Heart left ventricle (tissue), 13 donors: ENCODE results near the gene F2R.
"Not testable (repeated sequence)": the region's sequence is repeated elsewhere in the genome, so short reads cannot be mapped to it uniquely, and the experiment has no call there.

Experiments
- POLR2A ChIP-seq, 2 donors: fragments of 450-650 bp; IDR thresholded peaks; one replicate each; pipeline ENCODE4 v1.6.1; 2017; ENCODE audit warnings: antibody characterized with exemption in 2 of 2, mild to moderate bottlenecking in 2 of 2, moderate library complexity in 2 of 2
- TF ChIP-seq, protein P1 (sequence below), 12 donors: fragments of 200-600 bp; sonication (generic) in 4 of 12; IDR thresholded peaks; one replicate each; pipeline versions ENCODE4 v1.5.0 to v1.8.0; 2018 to 2022; ENCODE audit warnings: antibody characterized with exemption in 12 of 12, mild to moderate bottlenecking in 5 of 12
- donor health status: ischemic (EF 13 %, LVEDD 7.1; RV severe dilation, severe dysfunction).
- donor health status: DM: no; HTN: yes; CAD: no.
- donor health status: DM: no; HTN: no; CAD: no.
- donor health status: ischemic (EF 25% LVEDD 6.9; RV normal size, moderate dysfunction).
- donor health status: ischemic (EF 25% LVEDD 5.7; RV mildly dilated, moderate dysfunction).
- donor health status: ischemic (EF 35%, LVEDD 5.7; RV mildly dilated, moderate dysfunction).
- donor health status: nonischemic (EF 11% LVEDD 7.7; RV severe dilation, severe dysfunction).
- donor health status: DM: yes; HTN: yes; CAD: no.
- donor health status: PGD.
- donor health status: ischemic (EF 29% LVEDD 5.4; RV normal size, mild dysfunction).
- donor health status: nonischemic (EF 23%, LVEDD 6.1; RV moderate dilation, normal function).

DNA sequence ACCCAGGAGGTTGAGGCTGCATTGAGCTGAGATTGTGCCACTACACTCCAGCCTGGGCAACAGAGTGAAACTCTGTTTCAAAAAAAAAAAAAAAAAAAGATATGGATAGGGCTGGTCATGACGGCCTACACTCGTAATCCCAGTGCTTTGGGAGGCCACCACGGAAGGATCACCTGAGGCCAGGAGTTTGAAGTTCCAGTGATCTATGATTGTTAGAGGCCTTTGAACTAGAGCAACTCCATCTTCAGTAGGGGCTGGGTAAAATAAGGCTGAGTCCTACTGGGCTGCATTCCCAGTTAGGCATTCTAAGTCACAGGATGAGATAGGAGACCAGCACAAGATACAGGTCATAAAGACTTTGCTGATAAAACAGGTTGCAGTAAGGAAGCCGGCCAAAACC is 64.7 kb downstream of the F2R start:
- TF ChIP-seq POLR2A (IDR thresholded peaks at IDR 0.05): not testable (repeated sequence)
- TF ChIP-seq, protein P1, sequence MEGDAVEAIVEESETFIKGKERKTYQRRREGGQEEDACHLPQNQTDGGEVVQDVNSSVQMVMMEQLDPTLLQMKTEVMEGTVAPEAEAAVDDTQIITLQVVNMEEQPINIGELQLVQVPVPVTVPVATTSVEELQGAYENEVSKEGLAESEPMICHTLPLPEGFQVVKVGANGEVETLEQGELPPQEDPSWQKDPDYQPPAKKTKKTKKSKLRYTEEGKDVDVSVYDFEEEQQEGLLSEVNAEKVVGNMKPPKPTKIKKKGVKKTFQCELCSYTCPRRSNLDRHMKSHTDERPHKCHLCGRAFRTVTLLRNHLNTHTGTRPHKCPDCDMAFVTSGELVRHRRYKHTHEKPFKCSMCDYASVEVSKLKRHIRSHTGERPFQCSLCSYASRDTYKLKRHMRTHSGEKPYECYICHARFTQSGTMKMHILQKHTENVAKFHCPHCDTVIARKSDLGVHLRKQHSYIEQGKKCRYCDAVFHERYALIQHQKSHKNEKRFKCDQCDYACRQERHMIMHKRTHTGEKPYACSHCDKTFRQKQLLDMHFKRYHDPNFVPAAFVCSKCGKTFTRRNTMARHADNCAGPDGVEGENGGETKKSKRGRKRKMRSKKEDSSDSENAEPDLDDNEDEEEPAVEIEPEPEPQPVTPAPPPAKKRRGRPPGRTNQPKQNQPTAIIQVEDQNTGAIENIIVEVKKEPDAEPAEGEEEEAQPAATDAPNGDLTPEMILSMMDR (IDR thresholded peaks at IDR 0.05): not testable (repeated sequence)
